GM12878 (cell line): ENCODE results near the gene ATP1A1.

Experiments used
- CREB1 ChIP-seq: IDR thresholded peaks from 2 replicates; pipeline ENCODE4 v1.6.1; 2012; ENCODE audit warnings: low read depth, mild to moderate bottlenecking, inconsistent platforms
- CTCF ChIP-seq, 3 experiments: IDR thresholded peaks in 2 of 3; conservative IDR thresholded peaks in 1 of 3; 2 replicates each; pipeline ENCODE4 v1.5.1; 2011; ENCODE audit warnings: low read depth in 3 of 3, low read length in 3 of 3, mild to moderate bottlenecking in 3 of 3, control low read depth in 2 of 3, moderate library complexity in 2 of 3, inconsistent platforms in 1 of 3, mixed read lengths in 1 of 3; ENCODE audit not compliant: control insufficient read depth in 2 of 3, insufficient read depth in 1 of 3; ENCODE audit errors: extremely low read depth in 1 of 3
- EP300 ChIP-seq, 2 experiments: fragments of 150-350 bp in 1 of 2; IDR thresholded peaks; 2 replicates each; pipeline ENCODE4 v1.6.1; 2011 to 2012; ENCODE audit warnings: low read depth in 2 of 2, low read length in 2 of 2, borderline replicate concordance in 1 of 2, improper control_type of control experiment in 1 of 2, inconsistent platforms in 1 of 2; ENCODE audit not compliant: control insufficient read depth in 1 of 2
- EZH2 ChIP-seq: IDR thresholded peaks from 2 replicates; pipeline ENCODE4 v1.6.1; 2012; ENCODE audit warnings: low read depth, mild to moderate bottlenecking, control low read depth, inconsistent platforms, low read length, borderline replicate concordance; ENCODE audit not compliant: control insufficient read depth
- MYC ChIP-seq: IDR thresholded peaks from 2 replicates; pipeline ENCODE4 v1.6.1; 2011; ENCODE audit warnings: mild to moderate bottlenecking, low read length, moderate library complexity, inconsistent platforms; ENCODE audit not compliant: insufficient read depth, insufficient replicate concordance, insufficient read length, severe bottlenecking
- POLR2AphosphoS5 ChIP-seq: IDR thresholded peaks from 2 replicates; pipeline ENCODE4 v1.6.1; 2011; ENCODE audit warnings: mild to moderate bottlenecking, low read length, inconsistent platforms
- SKIL ChIP-seq: fragments of 450-650 bp; IDR thresholded peaks from 2 replicates; pipeline ENCODE4 v1.6.1; 2017; ENCODE audit warnings: mild to moderate bottlenecking, low read depth, inconsistent platforms; ENCODE audit not compliant: poor library complexity, severe bottlenecking
- TBL1XR1 ChIP-seq: IDR thresholded peaks from 2 replicates; pipeline ENCODE4 v1.6.1; 2012; ENCODE audit warnings: low read depth, low read length, improper control_type of control experiment
- TCF7 ChIP-seq: IDR thresholded peaks from 2 replicates; pipeline ENCODE4 v1.6.1; 2014; ENCODE audit warnings: antibody characterized with exemption, borderline replicate concordance

GRCh38 chr1:116440731-116441130 is 67.7 kb downstream of the ATP1A1 start:
- TF ChIP-seq CREB1 (no peak), TBL1XR1 (no peak), MYC (no peak), CTCF (IDR thresholded peaks at IDR 0.05 in 2 of 3, conservative IDR thresholded peaks at IDR 0.05 in 1 of 3; ENCODE audit: control insufficient read depth in 2 of 3, extremely low read depth in 1 of 3, insufficient read depth in 1 of 3, low read depth in 3 of 3, low read length in 3 of 3) (no peak), POLR2AphosphoS5 (no peak), EP300 (IDR thresholded peaks at IDR 0.05; ENCODE audit: borderline replicate concordance in 1 of 2, control insufficient read depth in 1 of 2, low read depth in 2 of 2, low read length in 2 of 2) (no peak), SKIL (no peak), EZH2 (no peak), TCF7 (no peak)
